H9 (cell line): ENCODE data around the gene KCNJ10. TPM values are rescaled to one million over a fixed set of nuclear protein-coding genes. Genes with fewer than 3 reads are reported as not detected.

Source experiments
- DNase-seq: peaks from one replicate; pipeline ENCODE4 v3.0.0-alpha.2; 2017
- H2AFZ ChIP-seq: one replicate; pipeline ENCODE4 v1.6.1; 2013; ENCODE audit warnings: mild to moderate bottlenecking, low read length, control low read depth, moderate library complexity
- H2AK5ac ChIP-seq: 2 replicates; pipeline ENCODE4 v1.6.1; 2013; ENCODE audit warnings: low read length, control low read depth, mixed read lengths; ENCODE audit not compliant: insufficient read length
- H2BK120ac ChIP-seq: one replicate; pipeline ENCODE4 v1.6.1; 2013; ENCODE audit warnings: low read depth, mild to moderate bottlenecking, low read length, control low read depth, inconsistent platforms; ENCODE audit not compliant: poor library complexity, severe bottlenecking
- H2BK12ac ChIP-seq: 2 replicates; pipeline ENCODE4 v1.6.1; 2013; ENCODE audit warnings: low read length, control low read depth, mixed read lengths, low read depth; ENCODE audit not compliant: insufficient read length
- H2BK15ac ChIP-seq: 2 replicates; pipeline ENCODE4 v1.6.1; 2013; ENCODE audit warnings: low read depth, low read length, control low read depth
- H2BK20ac ChIP-seq: one replicate; pipeline ENCODE4 v1.6.1; 2013; ENCODE audit warnings: low read depth, mild to moderate bottlenecking, low read length, control low read depth, inconsistent platforms; ENCODE audit not compliant: poor library complexity, severe bottlenecking
- H2BK5ac ChIP-seq: 2 replicates; pipeline ENCODE4 v1.6.1; 2013; ENCODE audit warnings: low read length, control low read depth, mixed read lengths; ENCODE audit not compliant: insufficient read length
- H3K14ac ChIP-seq: 2 replicates; pipeline ENCODE4 v1.6.1; 2013; ENCODE audit warnings: low read length, control low read depth; ENCODE audit not compliant: insufficient read depth
- H3K18ac ChIP-seq: 2 replicates; pipeline ENCODE4 v1.6.1; 2013; ENCODE audit warnings: low read depth, mild to moderate bottlenecking, mixed read lengths, low read length, control low read depth; ENCODE audit not compliant: insufficient read length
- H3K23ac ChIP-seq: 2 replicates; pipeline ENCODE4 v1.6.1; 2013; ENCODE audit warnings: low read length, control low read depth, mixed read lengths, low read depth; ENCODE audit not compliant: insufficient read length
- H3K23me2 ChIP-seq: 2 replicates; pipeline ENCODE4 v1.6.1; 2013; ENCODE audit warnings: low read depth, mild to moderate bottlenecking, mixed read lengths, low read length, control low read depth; ENCODE audit not compliant: insufficient read length, poor library complexity, severe bottlenecking
- H3K27ac ChIP-seq: 2 replicates; pipeline ENCODE4 v1.5.1; 2013; ENCODE audit warnings: low read length, control low read depth, mixed read lengths, low read depth; ENCODE audit not compliant: insufficient read length
- H3K27me3 ChIP-seq: 2 replicates; pipeline ENCODE4 v1.6.1; 2013; ENCODE audit warnings: low read length, control low read depth, inconsistent platforms; ENCODE audit not compliant: insufficient read depth
- H3K4ac ChIP-seq: 2 replicates; pipeline ENCODE4 v1.6.1; 2013; ENCODE audit warnings: low read depth, mild to moderate bottlenecking, control low read depth, inconsistent platforms, low read length, moderate library complexity
- H3K4me1 ChIP-seq: 2 replicates; pipeline ENCODE4 v1.6.1; 2013; ENCODE audit warnings: low read length, control low read depth, inconsistent platforms; ENCODE audit not compliant: insufficient read depth
- H3K4me2 ChIP-seq: 2 replicates; pipeline ENCODE4 v1.6.1; 2013; ENCODE audit warnings: low read length, control low read depth, mixed read lengths; ENCODE audit not compliant: insufficient read length, insufficient read depth
- H3K56ac ChIP-seq: 2 replicates; pipeline ENCODE4 v1.6.1; 2013; ENCODE audit warnings: low read depth, mild to moderate bottlenecking, mixed read lengths, low read length, control low read depth; ENCODE audit not compliant: insufficient read length
- H3K79me1 ChIP-seq: 2 replicates; pipeline ENCODE4 v1.6.1; 2013; ENCODE audit warnings: low read depth, mild to moderate bottlenecking, moderate library complexity, low read length, control low read depth, inconsistent platforms; ENCODE audit not compliant: insufficient read depth, poor library complexity, severe bottlenecking
- H3K79me2 ChIP-seq: 2 replicates; pipeline ENCODE4 v1.6.1; 2013; ENCODE audit warnings: low read length, control low read depth, inconsistent platforms; ENCODE audit not compliant: insufficient read depth
- H3K9ac ChIP-seq: 2 replicates; pipeline ENCODE4 v1.6.1; 2013; ENCODE audit warnings: low read length, control low read depth, mixed read lengths; ENCODE audit not compliant: insufficient read length; ENCODE audit errors: extremely low read depth
- H3K9me3 ChIP-seq: one replicate; pipeline ENCODE4 v1.6.1; 2013; ENCODE audit warnings: low read depth, low read length, inconsistent platforms; ENCODE audit not compliant: control insufficient read depth
- H3T11ph ChIP-seq: one replicate; pipeline ENCODE4 v1.6.1; 2013; ENCODE audit warnings: mild to moderate bottlenecking, low read length, control low read depth, inconsistent platforms
- H4K20me1 ChIP-seq: one replicate; pipeline ENCODE4 v1.6.1; 2013; ENCODE audit not compliant: control insufficient read depth, insufficient read length, insufficient read depth
- H4K5ac ChIP-seq: 2 replicates; pipeline ENCODE4 v1.6.1; 2013; ENCODE audit warnings: low read depth, mild to moderate bottlenecking, mixed read lengths, low read length, control low read depth; ENCODE audit not compliant: insufficient read length
- H4K8ac ChIP-seq: replicated peaks from 2 replicates; pipeline ENCODE4 v1.6.1; 2013; ENCODE audit warnings: low read length, control low read depth, mixed read lengths, low read depth; ENCODE audit not compliant: insufficient read length
- H4K91ac ChIP-seq: 2 replicates; pipeline ENCODE4 v1.6.1; 2013; ENCODE audit warnings: low read depth, mild to moderate bottlenecking, moderate library complexity, mixed read lengths, low read length, control low read depth; ENCODE audit not compliant: insufficient read length
- H3K27ac Mint-ChIP-seq, 3 experiments: 2 replicates in 2 of 3; 3 replicates in 1 of 3; pipeline ENCODE4 v1.8.0; 2020 to 2021; ENCODE audit warnings: mixed read lengths in 3 of 3, mild to moderate bottlenecking in 1 of 3, moderate library complexity in 1 of 3
- H3K27me3 Mint-ChIP-seq: 2 replicates; pipeline ENCODE4 v1.8.0; 2021; ENCODE audit warnings: low read depth, mild to moderate bottlenecking, moderate library complexity, mixed read lengths
- H3K36me3 Mint-ChIP-seq, 3 experiments: 2 replicates in 2 of 3; 3 replicates in 1 of 3; pipeline ENCODE4 v1.8.0; 2020 to 2021; ENCODE audit warnings: low read depth in 3 of 3, mixed read lengths in 3 of 3; ENCODE audit not compliant: insufficient read depth in 1 of 3
- H3K4me1 Mint-ChIP-seq, 2 experiments: 2 replicates each; pipeline ENCODE4 v1.8.0; 2020; ENCODE audit warnings: mixed read lengths in 2 of 2
- H3K4me3 Mint-ChIP-seq, 2 experiments: 2 replicates in 1 of 2; 3 replicates in 1 of 2; pipeline ENCODE4 v1.8.0; 2020 to 2021; ENCODE audit warnings: mild to moderate bottlenecking in 2 of 2, mixed read lengths in 2 of 2, moderate library complexity in 1 of 2
- H3K9me3 Mint-ChIP-seq, 2 experiments: 2 replicates in 1 of 2; 3 replicates in 1 of 2; pipeline ENCODE4 v1.8.0; 2020; ENCODE audit warnings: mild to moderate bottlenecking in 2 of 2, mixed read lengths in 2 of 2, moderate library complexity in 1 of 2
- CTCF ChIP-seq: fragments of 200-600 bp; sonication (generic); conservative IDR thresholded peaks from 3 replicates; pipeline ENCODE4 v1.8.0; 2021; ENCODE audit warnings: antibody characterized with exemption, mild to moderate bottlenecking
- WGBS: extraction: QIAGEN DNeasy Blood & Tissue Kit; methylation state at CpG from one replicate; pipeline ENCODE4 v1.1.7; 2013; ENCODE audit warnings: missing lambda C conversion rate, low lambda C conversion rate, mixed read lengths; ENCODE audit not compliant: insufficient read length; ENCODE audit errors: extremely low coverage; 5-methylcytosine and 5-hydroxymethylcytosine counted together
- total RNA-seq: library from RNA; stranded (reverse); gene quantifications from 2 replicates; pipeline ENCODE4 v1.2.1, GENCODE V29; 2021

Gene KCNJ10
- total RNA-seq, 1 experiment from 2014 or later, result 0.44 TPM

GRCh38 chr1:159964144-159964543, 105.8 kb downstream of the KCNJ10 start:
- no peak overlapping the region for H2BK20ac ChIP-seq
- H3K4me1 ChIP-seq, result no peaks in the 10 kb centered on the region
- WGBS, result no CpG with 5 or more reads among the region's 3 CpGs
- no peaks in the 10 kb centered on the region for H3K9me3 ChIP-seq
- H2BK15ac ChIP-seq, result no peak overlapping the region
- no peak overlapping the region for H3K9ac ChIP-seq
- H3K79me1 ChIP-seq, result no peaks in the 10 kb centered on the region
- no peak overlapping the region for H4K5ac ChIP-seq
- no peak overlapping the region for H3K4ac ChIP-seq
- H3K27ac Mint-ChIP-seq, result peak overlapping the region in 1 of 3 experiments; percentile 60; a peak in 2 of 7 replicates
- H3K56ac ChIP-seq, result no peak overlapping the region
- no peak overlapping the region for H4K91ac ChIP-seq
- peaks cover 6% of the 10 kb centered on the region; the same call in 1 of the 2 replicates for H3K27me3 Mint-ChIP-seq
- H3K23ac ChIP-seq, result no peak overlapping the region
- no peak overlapping the region for H3K27ac ChIP-seq
- no peaks in the 10 kb centered on the region for H3K9me3 Mint-ChIP-seq
- H3K4me3 Mint-ChIP-seq, result no peak overlapping the region
- H3K14ac ChIP-seq, result no peak overlapping the region
- H2AFZ ChIP-seq, result no peak overlapping the region
- H3K23me2 ChIP-seq, result no peaks in the 10 kb centered on the region
- H3K27me3 ChIP-seq, result no peaks in the 10 kb centered on the region
- H3K4me2 ChIP-seq, result no peak overlapping the region
- no peak overlapping the region for H2BK12ac ChIP-seq
- H2BK5ac ChIP-seq, result no peak overlapping the region
- no peaks in the 10 kb centered on the region for H3K79me2 ChIP-seq
- no peak overlapping the region for H4K8ac ChIP-seq
- H3K36me3 Mint-ChIP-seq, result no peaks in the 10 kb centered on the region
- peaks cover 2% of the 10 kb centered on the region for H4K20me1 ChIP-seq
- H3K18ac ChIP-seq, result no peak overlapping the region
- peak; percentile 5 for DNase-seq
- H2BK120ac ChIP-seq, result no peak overlapping the region
- H3K4me1 Mint-ChIP-seq, result peaks cover 18 to 19% of the 10 kb centered on the region in 2 experiments
- TF ChIP-seq CTCF, result no peak
- H3T11ph ChIP-seq, result no peak overlapping the region
- no peak overlapping the region for H2AK5ac ChIP-seq
